Thyroid gland (tissue), 4 donors: ENCODE results near the gene GRIA1.

ENCODE experiments used
- CTCF ChIP-seq, 6 experiments: fragments of 200-600 bp in 3 of 6; fragments of 450-650 bp in 3 of 6; sonication (generic) in 3 of 6; IDR thresholded peaks; one replicate each; pipeline ENCODE4 v1.5.1; 2016 to 2019; ENCODE audit warnings: antibody characterized with exemption in 6 of 6, mild to moderate bottlenecking in 2 of 6, inconsistent platforms in 1 of 6, moderate library complexity in 1 of 6
- POLR2A ChIP-seq, 2 donors: fragments of 450-650 bp; IDR thresholded peaks; one replicate each; pipeline ENCODE4 v1.6.1; 2017; ENCODE audit warnings: antibody characterized with exemption in 2 of 2, mild to moderate bottlenecking in 2 of 2, moderate library complexity in 1 of 2

DNA sequence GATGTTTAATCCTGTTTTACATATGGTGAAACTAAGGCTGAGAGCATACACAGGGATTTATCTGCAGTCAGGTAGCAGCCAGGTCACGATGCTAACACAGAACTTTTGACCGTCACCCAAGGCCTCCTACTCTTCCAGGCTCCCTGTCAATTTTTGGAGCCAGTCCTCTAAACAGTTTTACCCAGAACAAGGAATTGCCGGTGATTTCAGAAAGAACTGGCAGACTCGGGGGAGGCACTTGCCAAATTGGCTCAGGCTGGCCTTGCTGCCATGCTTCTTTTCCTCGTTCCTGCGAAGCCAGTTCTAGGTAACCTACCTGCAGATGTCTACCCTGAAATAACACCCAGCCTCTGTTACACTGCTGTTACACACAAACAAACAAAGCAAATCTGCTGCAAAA lies 21.2 kb downstream of the GRIA1 start:
- TF ChIP-seq CTCF (IDR thresholded peaks at IDR 0.05) (no peak), POLR2A (IDR thresholded peaks at IDR 0.05) (no peak)
